HCT116 (cell line): Measurements from ENCODE around the gene NCKAP5.

ENCODE experiments used
- CEBPB ChIP-seq: IDR thresholded peaks from 2 replicates; pipeline ENCODE4 v1.6.1; 2012; ENCODE audit warnings: low read depth
- CTCF ChIP-seq, 3 experiments: fragments of 200-600 bp in 1 of 3; sonication (generic) in 1 of 3; IDR thresholded peaks in 2 of 3; conservative IDR thresholded peaks in 1 of 3; 2 replicates each; pipeline ENCODE4 v1.5.1; 2012 to 2017; ENCODE audit warnings: low read depth in 2 of 3, low read length in 2 of 3, antibody characterized with exemption in 1 of 3, borderline replicate concordance in 1 of 3, control low read depth in 1 of 3, mild to moderate bottlenecking in 1 of 3, mixed read lengths in 1 of 3, mixed run types in 1 of 3, moderate library complexity in 1 of 3; ENCODE audit not compliant: insufficient read depth in 1 of 3
- EGR1 ChIP-seq: IDR thresholded peaks from 2 replicates; pipeline ENCODE4 v1.6.1; 2012; ENCODE audit warnings: low read depth
- EZH2 ChIP-seq: fragments of 200-600 bp; sonication (generic); IDR thresholded peaks from 2 replicates; pipeline ENCODE4 v1.6.1; 2017; ENCODE audit warnings: antibody characterized with exemption, mixed run types
- EZH2phosphoT487 ChIP-seq: fragments of 200-600 bp; IDR thresholded peaks from 2 replicates; pipeline ENCODE4 v1.6.1; 2018; ENCODE audit warnings: antibody characterized with exemption, borderline replicate concordance
- MAX ChIP-seq: IDR thresholded peaks from 2 replicates; pipeline ENCODE4 v1.6.1; 2012
- POLR2A ChIP-seq: IDR thresholded peaks from 2 replicates; pipeline ENCODE4 v1.7.0; 2011; ENCODE audit warnings: borderline replicate concordance; ENCODE audit not compliant: insufficient read depth, insufficient read length; ENCODE audit errors: extremely low read depth
- POLR2AphosphoS5 ChIP-seq: IDR thresholded peaks from 2 replicates; pipeline ENCODE4 v1.6.1; 2011; ENCODE audit warnings: mild to moderate bottlenecking, low read depth, low read length, moderate library complexity
- REST ChIP-seq: IDR thresholded peaks from 2 replicates; pipeline ENCODE4 v1.6.1; 2012; ENCODE audit warnings: low read depth
- SIN3A ChIP-seq: IDR thresholded peaks from 2 replicates; pipeline ENCODE4 v1.6.1; 2012; ENCODE audit warnings: low read depth
- ZBTB33 ChIP-seq: IDR thresholded peaks from 2 replicates; pipeline ENCODE4 v1.6.1; 2011; ENCODE audit warnings: mild to moderate bottlenecking, low read length, moderate library complexity; ENCODE audit not compliant: insufficient replicate concordance; ENCODE audit errors: extremely low read depth
- ZNF274 ChIP-seq: fragments of 200-500 bp; sonication (Bioruptor generic); IDR thresholded peaks from 2 replicates; pipeline ENCODE4 v1.6.1; 2014; ENCODE audit warnings: mild to moderate bottlenecking, low read depth, low read length, inconsistent platforms

- TF ChIP-seq EZH2: no peak
- TF ChIP-seq ZBTB33: no peak
- no peak for TF ChIP-seq POLR2A
- TF ChIP-seq CTCF (IDR thresholded peaks at IDR 0.05 in 2 of 3, conservative IDR thresholded peaks at IDR 0.05 in 1 of 3; ENCODE audit: borderline replicate concordance in 1 of 3, insufficient read depth in 1 of 3, low read depth in 2 of 3, low read length in 2 of 3): no peak
- no peak for TF ChIP-seq EZH2phosphoT487
- no peak for TF ChIP-seq POLR2AphosphoS5
- no peak for TF ChIP-seq REST
- no peak for TF ChIP-seq CEBPB
- TF ChIP-seq EGR1: no peak
- TF ChIP-seq ZNF274: no peak
- no peak for TF ChIP-seq SIN3A
- TF ChIP-seq MAX: no peak
Measured at GRCh38 chr2:132991471-132992045, 576.7 kb downstream of the NCKAP5 start.
